OCI-LY3 (cell line): ENCODE results near the gene MARF1.
"Not testable (repeated sequence)": the region's sequence is repeated elsewhere in the genome, so short reads cannot be mapped to it uniquely, and the experiment has no call there.

Experiments used
- H2AFZ ChIP-seq: fragments of 200-600, 300-600 bp; shearing (Covaris generic); 2 replicates; pipeline ENCODE4 v1.6.0; 2014; ENCODE audit warnings: antibody characterized with exemption, low read depth, low read length
- H3K27ac ChIP-seq: fragments of 200-600, 300-600 bp; sonication (generic); 2 replicates; pipeline ENCODE4 v1.5.1; 2014; ENCODE audit warnings: mild to moderate bottlenecking, low read length, moderate library complexity, mixed read lengths
- H3K27me3 ChIP-seq: fragments of 200-600, 300-600 bp; sonication (generic); 2 replicates; pipeline ENCODE4 v1.6.1; 2014; ENCODE audit warnings: low read depth, low read length, mixed read lengths
- H3K36me3 ChIP-seq: fragments of 200-600, 300-600 bp; sonication (generic); replicated peaks from 2 replicates; pipeline ENCODE3; 2014; ENCODE audit warnings: low read depth, low read length, mixed read lengths
- H3K4me1 ChIP-seq: fragments of 300-600, 200-600 bp; sonication (generic); 2 replicates; pipeline ENCODE4 v1.6.1; 2014; ENCODE audit warnings: low read length, mixed read lengths
- H3K4me2 ChIP-seq: fragments of 200-600, 300-600 bp; sonication (generic); 2 replicates; pipeline ENCODE4 v1.6.1; 2014; ENCODE audit warnings: low read length, mixed read lengths
- H3K4me3 ChIP-seq: fragments of 300-600, 200-600 bp; sonication (generic); 2 replicates; pipeline ENCODE4 v1.5.1; 2014; ENCODE audit warnings: antibody characterized with exemption, mild to moderate bottlenecking, low read length, moderate library complexity
- H3K79me2 ChIP-seq: fragments of 300-600, 200-600 bp; shearing (Covaris generic); 2 replicates; pipeline ENCODE4 v1.6.1; 2014; ENCODE audit warnings: mild to moderate bottlenecking, low read length, mixed read lengths
- H3K9ac ChIP-seq: fragments of 300-600, 200-600 bp; shearing (Covaris generic); 2 replicates; pipeline ENCODE4 v1.6.0; 2014; ENCODE audit warnings: mild to moderate bottlenecking, low read length, moderate library complexity
- H3K9me3 ChIP-seq: fragments of 200-600, 300-600 bp; shearing (Covaris generic); 2 replicates; pipeline ENCODE4 v1.6.1; 2014; ENCODE audit warnings: low read length, mixed read lengths; ENCODE audit not compliant: insufficient read depth
- H4K20me1 ChIP-seq: fragments of 200-600, 300-600 bp; sonication (generic); 2 replicates; pipeline ENCODE4 v1.6.1; 2016; ENCODE audit warnings: low read length, mixed read lengths; ENCODE audit not compliant: insufficient read depth
- EZH2phosphoT487 ChIP-seq: fragments of 200-600 bp; shearing (Covaris generic); IDR thresholded peaks from 2 replicates; pipeline ENCODE4 v1.6.1; 2018; ENCODE audit warnings: antibody characterized with exemption, mixed run types, low read depth
- TF ChIP-seq, protein P1 (sequence below): fragments of 200-600, 300-600 bp; sonication (generic); IDR thresholded peaks from 2 replicates; pipeline ENCODE4 v1.5.1; 2014; ENCODE audit warnings: antibody characterized with exemption, low read length, low read depth

The MARF1 gene

DNA sequence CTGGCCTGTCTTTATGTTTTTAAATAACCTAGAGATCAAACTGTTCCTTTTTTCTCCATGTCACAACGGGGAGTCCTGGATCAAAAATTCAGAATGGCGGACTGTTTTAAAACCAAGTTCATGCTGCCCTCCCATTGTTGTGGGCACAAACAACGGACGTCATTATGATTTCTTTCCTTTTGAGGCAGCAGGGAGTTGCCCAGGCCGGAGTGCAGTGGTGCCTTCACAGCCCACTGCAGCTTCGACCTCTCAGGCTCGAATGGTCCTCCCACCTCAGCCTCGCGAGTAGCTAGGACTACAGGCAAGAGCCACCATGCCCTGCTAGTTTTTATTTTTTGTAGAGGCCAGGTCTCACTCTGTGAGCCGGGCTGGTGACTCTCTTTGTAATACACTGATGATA lies 33.6 kb upstream of the MARF1 start:
- Histone ChIP-seq H4K20me1 (0 out of 2 replicates have a peak, but pooled peaks cover 15% of the 10 kb centered on the region), H3K9ac (no peak overlapping the region), H3K79me2 (peaks cover 60% of the 10 kb centered on the region), H3K27ac (no peak overlapping the region), H3K36me3 (peaks cover 41% of the 10 kb centered on the region), H3K9me3 (no peaks in the 10 kb centered on the region), H3K4me1 (peaks cover 7% of the 10 kb centered on the region), H2AFZ (no peak overlapping the region), H3K4me2 (no peak overlapping the region), H3K27me3 (no peaks in the 10 kb centered on the region), H3K4me3 (no peak overlapping the region)
- TF ChIP-seq, protein P1, sequence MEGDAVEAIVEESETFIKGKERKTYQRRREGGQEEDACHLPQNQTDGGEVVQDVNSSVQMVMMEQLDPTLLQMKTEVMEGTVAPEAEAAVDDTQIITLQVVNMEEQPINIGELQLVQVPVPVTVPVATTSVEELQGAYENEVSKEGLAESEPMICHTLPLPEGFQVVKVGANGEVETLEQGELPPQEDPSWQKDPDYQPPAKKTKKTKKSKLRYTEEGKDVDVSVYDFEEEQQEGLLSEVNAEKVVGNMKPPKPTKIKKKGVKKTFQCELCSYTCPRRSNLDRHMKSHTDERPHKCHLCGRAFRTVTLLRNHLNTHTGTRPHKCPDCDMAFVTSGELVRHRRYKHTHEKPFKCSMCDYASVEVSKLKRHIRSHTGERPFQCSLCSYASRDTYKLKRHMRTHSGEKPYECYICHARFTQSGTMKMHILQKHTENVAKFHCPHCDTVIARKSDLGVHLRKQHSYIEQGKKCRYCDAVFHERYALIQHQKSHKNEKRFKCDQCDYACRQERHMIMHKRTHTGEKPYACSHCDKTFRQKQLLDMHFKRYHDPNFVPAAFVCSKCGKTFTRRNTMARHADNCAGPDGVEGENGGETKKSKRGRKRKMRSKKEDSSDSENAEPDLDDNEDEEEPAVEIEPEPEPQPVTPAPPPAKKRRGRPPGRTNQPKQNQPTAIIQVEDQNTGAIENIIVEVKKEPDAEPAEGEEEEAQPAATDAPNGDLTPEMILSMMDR = no peak
- TF ChIP-seq EZH2phosphoT487 = no peak

DNA sequence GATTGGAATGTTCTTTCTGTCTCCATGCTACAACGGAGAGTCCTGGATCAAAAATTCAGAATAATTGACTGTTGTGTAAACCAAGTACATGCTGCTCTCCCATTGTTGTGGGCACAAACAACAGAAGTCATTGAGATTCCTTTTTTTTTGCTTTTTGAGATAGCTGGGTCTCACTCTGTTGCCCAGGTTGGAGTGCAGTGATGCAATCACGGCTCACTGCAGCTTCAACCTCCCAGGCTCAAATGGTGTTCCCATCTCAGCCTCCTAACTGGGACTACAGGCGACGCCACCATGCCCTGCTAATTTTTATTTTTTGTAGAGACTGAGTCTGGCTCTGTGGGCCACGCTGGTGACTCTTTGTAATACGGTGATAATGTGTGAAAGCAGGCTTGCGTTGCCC lies 31.6 kb upstream of the MARF1 start:
- Histone ChIP-seq H4K20me1 (0 out of 2 replicates have a peak, but pooled peaks cover 15% of the 10 kb centered on the region), H3K9me3 (no peaks in the 10 kb centered on the region), H3K4me1 (no peaks in the 10 kb centered on the region), H3K4me3 (no peak overlapping the region), H2AFZ (no peak overlapping the region), H3K79me2 (peaks cover 56% of the 10 kb centered on the region), H3K9ac (no peak overlapping the region), H3K27me3 (no peaks in the 10 kb centered on the region), H3K4me2 (no peak overlapping the region), H3K27ac (no peak overlapping the region), H3K36me3 (peaks cover 38% of the 10 kb centered on the region)
- no peak for TF ChIP-seq EZH2phosphoT487
- TF ChIP-seq, protein P1 = no peak

DNA sequence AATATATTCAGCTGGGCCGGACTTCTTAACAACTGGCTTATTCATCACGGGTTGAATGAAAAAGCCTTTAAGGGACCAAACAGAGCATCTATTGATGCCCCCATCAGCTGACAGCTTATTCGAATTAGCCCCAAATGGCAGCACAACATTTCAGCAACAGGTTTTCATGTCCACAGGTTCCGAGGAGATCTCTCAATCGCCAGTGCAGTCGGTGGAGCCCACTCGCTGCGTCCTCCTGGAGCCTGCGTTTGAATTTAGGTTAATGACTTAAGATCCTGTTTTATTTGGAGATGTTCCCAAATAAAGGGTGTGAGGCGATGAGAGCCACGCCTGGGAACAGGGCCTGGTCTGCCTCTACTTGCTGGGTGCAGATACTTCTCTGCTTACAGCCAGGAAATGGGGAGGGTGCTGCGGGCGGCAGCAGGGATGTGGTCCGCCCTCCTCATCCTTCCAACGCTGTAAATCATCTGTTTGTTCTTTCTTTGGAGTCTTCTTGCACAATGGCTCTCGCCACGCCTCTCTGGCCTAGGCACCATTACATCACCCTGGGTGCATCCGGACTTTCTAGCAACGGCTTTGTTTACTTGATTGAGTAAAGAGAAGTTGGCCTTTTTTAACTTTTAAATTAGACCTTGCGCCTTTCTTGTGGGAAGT lies 29.7 kb upstream of the MARF1 start:
- peaks cover 34% of the 10 kb centered on the region for H3K36me3 ChIP-seq
- H3K27ac ChIP-seq = no peak overlapping the region
- H4K20me1 ChIP-seq = 0 out of 2 replicates have a peak, but pooled peaks cover 15% of the 10 kb centered on the region
- H3K27me3 ChIP-seq = no peaks in the 10 kb centered on the region
- H3K4me1 ChIP-seq = no peaks in the 10 kb centered on the region
- H3K4me2 ChIP-seq = no peak overlapping the region
- no peak overlapping the region for H2AFZ ChIP-seq
- TF ChIP-seq, protein P1 = no peak
- TF ChIP-seq EZH2phosphoT487 = no peak
- H3K9ac ChIP-seq = no peak overlapping the region
- H3K9me3 ChIP-seq = no peaks in the 10 kb centered on the region
- H3K79me2 ChIP-seq = peaks cover 55% of the 10 kb centered on the region
- no peak overlapping the region for H3K4me3 ChIP-seq

DNA sequence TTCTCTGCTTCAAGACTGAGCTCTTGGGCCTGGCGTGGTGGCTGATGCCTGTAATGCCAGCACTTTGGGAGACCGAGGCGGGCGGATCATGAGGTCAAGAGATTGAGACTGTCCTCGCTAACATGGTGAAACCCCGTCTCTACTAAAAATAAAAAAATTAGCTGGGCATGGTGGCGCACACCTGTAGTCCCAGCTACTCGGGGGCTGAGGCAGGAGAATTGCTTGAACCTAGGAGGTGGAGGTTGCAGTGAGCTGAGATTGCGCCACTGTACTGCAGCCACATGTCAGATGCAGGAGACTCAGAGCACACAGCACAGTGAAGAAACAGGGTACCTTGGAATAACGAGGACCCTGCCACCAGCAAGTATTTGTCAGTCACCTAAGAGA lies 29.2 kb upstream of the MARF1 start:
- Histone ChIP-seq H3K79me2 (peaks cover 53% of the 10 kb centered on the region), H3K36me3 (peaks cover 37% of the 10 kb centered on the region), H4K20me1 (0 out of 2 replicates have a peak, but pooled peaks cover 15% of the 10 kb centered on the region)
- H3K4me1 ChIP-seq, H3K4me3 ChIP-seq, H3K27ac ChIP-seq, H2AFZ ChIP-seq, H3K9ac ChIP-seq, H3K9me3 ChIP-seq, H3K27me3 ChIP-seq, H3K4me2 ChIP-seq: not testable (repeated sequence)
